ENCODE results near the gene C17orf114.
A peak's percentile ranks its signal among the peaks of the same experiment; 100 is the strongest.

C17orf114 gene

DNA sequence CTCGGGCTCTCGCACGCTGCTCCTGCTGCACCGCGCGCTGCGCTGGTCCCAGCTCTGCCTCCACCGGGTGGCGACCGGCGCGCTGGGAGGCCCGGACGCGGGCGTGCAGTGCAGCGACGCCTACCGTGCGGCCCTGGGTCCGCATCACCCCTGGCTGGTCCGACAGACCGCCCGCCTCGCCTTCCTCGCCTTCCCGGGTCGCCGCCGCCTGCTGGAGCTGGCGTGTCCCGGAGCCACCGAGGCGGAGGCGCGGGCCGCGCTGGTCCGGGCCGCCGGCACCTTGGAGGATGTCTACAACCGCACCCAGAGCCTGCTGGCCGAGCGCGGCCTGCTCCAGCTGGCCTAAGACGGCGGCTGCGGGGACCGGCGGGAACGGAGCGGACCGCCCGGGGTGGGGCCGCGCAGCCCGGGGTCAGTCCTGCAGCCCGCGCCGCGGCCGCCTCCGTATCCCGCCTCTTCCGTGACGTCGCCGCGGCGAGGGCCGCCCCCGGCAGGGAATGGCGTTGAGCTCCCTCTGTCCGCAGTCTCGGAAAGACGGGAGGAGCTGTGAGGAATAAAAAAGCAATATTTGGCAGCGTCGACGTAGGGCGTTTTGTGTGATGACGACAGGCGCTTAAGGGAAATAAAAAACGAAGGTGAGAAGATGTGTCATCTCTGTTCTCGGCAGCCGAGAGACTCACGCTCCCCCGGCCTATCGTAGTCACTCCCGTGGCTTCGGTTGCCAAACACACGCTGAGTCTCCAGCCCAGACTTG lies 12.0 kb downstream of the C17orf114 start (continued):
- peak; percentile 13; the same call in 1 of the 2 replicates for TF ChIP-seq POLR2AphosphoS5 (IDR thresholded peaks at IDR 0.05; ENCODE audit: low read depth, low read length)
- TF ChIP-seq, protein P1, sequence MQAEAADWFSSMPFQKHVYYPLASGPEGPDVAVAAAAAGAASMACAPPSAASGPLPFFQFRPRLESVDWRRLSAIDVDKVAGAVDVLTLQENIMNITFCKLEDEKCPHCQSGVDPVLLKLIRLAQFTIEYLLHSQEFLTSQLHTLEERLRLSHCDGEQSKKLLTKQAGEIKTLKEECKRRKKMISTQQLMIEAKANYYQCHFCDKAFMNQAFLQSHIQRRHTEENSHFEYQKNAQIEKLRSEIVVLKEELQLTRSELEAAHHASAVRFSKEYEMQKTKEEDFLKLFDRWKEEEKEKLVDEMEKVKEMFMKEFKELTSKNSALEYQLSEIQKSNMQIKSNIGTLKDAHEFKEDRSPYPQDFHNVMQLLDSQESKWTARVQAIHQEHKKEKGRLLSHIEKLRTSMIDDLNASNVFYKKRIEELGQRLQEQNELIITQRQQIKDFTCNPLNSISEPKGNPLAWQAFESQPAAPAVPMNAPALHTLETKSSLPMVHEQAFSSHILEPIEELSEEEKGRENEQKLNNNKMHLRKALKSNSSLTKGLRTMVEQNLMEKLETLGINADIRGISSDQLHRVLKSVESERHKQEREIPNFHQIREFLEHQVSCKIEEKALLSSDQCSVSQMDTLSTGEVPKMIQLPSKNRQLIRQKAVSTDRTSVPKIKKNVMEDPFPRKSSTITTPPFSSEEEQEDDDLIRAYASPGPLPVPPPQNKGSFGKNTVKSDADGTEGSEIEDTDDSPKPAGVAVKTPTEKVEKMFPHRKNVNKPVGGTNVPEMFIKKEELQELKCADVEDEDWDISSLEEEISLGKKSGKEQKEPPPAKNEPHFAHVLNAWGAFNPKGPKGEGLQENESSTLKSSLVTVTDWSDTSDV (CRISPR knock-in tag; IDR thresholded peaks at IDR 0.05), result no peak; the same call in 1 of the 2 replicates
- peak; percentile 57; the same call in 1 of the 2 replicates for TF ChIP-seq ZNF451 (CRISPR knock-in tag; IDR thresholded peaks at IDR 0.05)
- TF ChIP-seq, protein P2, sequence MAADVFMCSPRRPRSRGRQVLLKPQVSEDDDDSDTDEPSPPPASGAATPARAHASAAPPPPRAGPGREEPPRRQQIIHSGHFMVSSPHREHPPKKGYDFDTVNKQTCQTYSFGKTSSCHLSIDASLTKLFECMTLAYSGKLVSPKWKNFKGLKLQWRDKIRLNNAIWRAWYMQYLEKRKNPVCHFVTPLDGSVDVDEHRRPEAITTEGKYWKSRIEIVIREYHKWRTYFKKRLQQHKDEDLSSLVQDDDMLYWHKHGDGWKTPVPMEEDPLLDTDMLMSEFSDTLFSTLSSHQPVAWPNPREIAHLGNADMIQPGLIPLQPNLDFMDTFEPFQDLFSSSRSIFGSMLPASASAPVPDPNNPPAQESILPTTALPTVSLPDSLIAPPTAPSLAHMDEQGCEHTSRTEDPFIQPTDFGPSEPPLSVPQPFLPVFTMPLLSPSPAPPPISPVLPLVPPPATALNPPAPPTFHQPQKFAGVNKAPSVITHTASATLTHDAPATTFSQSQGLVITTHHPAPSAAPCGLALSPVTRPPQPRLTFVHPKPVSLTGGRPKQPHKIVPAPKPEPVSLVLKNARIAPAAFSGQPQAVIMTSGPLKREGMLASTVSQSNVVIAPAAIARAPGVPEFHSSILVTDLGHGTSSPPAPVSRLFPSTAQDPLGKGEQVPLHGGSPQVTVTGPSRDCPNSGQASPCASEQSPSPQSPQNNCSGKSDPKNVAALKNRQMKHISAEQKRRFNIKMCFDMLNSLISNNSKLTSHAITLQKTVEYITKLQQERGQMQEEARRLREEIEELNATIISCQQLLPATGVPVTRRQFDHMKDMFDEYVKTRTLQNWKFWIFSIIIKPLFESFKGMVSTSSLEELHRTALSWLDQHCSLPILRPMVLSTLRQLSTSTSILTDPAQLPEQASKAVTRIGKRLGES (CRISPR knock-in tag; IDR thresholded peaks at IDR 0.05; ENCODE audit: borderline replicate concordance), result peak; percentile 36; the same call in 1 of the 2 replicates
- TF ChIP-seq, protein P3, sequence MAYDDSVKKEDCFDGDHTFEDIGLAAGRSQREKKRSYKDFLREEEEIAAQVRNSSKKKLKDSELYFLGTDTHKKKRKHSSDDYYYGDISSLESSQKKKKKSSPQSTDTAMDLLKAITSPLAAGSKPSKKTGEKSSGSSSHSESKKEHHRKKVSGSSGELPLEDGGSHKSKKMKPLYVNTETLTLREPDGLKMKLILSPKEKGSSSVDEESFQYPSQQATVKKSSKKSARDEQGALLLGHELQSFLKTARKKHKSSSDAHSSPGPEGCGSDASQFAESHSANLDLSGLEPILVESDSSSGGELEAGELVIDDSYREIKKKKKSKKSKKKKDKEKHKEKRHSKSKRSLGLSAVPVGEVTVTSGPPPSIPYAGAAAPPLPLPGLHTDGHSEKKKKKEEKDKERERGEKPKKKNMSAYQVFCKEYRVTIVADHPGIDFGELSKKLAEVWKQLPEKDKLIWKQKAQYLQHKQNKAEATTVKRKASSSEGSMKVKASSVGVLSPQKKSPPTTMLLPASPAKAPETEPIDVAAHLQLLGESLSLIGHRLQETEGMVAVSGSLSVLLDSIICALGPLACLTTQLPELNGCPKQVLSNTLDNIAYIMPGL (CRISPR knock-in tag; IDR thresholded peaks at IDR 0.05; ENCODE audit: borderline replicate concordance in 1 of 2, low read depth in 1 of 2), result peak; percentile 95 to 98
- TF ChIP-seq ZNF17 (CRISPR knock-in tag; IDR thresholded peaks at IDR 0.05), result no peak
- no peak for TF ChIP-seq ZSCAN22 (CRISPR knock-in tag; IDR thresholded peaks at IDR 0.05)
- TF ChIP-seq ESRRA (CRISPR knock-in tag; IDR thresholded peaks at IDR 0.05; ENCODE audit: low read depth), result 0 out of 2 replicates have a peak, but pooled peaks have one; percentile 13
- TF ChIP-seq, protein P4, sequence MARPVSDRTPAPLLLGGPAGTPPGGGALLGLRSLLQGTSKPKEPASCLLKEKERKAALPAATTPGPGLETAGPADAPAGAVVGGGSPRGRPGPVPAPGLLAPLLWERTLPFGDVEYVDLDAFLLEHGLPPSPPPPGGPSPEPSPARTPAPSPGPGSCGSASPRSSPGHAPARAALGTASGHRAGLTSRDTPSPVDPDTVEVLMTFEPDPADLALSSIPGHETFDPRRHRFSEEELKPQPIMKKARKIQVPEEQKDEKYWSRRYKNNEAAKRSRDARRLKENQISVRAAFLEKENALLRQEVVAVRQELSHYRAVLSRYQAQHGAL (CRISPR knock-in tag; IDR thresholded peaks at IDR 0.05; ENCODE audit: not compliant biosample characterization), result peak; percentile 71
- TF ChIP-seq, protein P5, sequence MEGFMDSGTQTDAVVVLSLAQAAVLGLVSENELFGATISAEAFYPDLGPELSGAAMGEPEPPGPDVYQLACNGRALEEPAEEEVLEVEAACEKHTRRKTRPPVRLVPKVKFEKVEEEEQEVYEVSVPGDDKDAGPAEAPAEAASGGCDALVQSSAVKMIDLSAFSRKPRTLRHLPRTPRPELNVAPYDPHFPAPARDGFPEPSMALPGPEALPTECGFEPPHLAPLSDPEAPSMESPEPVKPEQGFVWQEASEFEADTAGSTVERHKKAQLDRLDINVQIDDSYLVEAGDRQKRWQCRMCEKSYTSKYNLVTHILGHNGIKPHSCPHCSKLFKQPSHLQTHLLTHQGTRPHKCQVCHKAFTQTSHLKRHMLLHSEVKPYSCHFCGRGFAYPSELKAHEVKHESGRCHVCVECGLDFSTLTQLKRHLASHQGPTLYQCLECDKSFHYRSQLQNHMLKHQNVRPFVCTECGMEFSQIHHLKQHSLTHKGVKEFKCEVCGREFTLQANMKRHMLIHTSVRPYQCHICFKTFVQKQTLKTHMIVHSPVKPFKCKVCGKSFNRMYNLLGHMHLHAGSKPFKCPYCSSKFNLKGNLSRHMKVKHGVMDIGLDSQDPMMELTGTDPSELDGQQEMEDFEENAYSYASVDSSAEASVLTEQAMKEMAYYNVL (CRISPR knock-in tag; IDR thresholded peaks at IDR 0.05; ENCODE audit: borderline replicate concordance), result no peak
- no peak for TF ChIP-seq PHF21A (CRISPR knock-in tag; IDR thresholded peaks at IDR 0.05)
- no peak for TF ChIP-seq SIX4 (CRISPR knock-in tag; IDR thresholded peaks at IDR 0.05)
- TF ChIP-seq SSRP1 (CRISPR knock-in tag; IDR thresholded peaks at IDR 0.05), result no peak
- no peak for TF ChIP-seq KLF9 (CRISPR knock-in tag; IDR thresholded peaks at IDR 0.05; ENCODE audit: low read depth)
- TF ChIP-seq, protein P6, sequence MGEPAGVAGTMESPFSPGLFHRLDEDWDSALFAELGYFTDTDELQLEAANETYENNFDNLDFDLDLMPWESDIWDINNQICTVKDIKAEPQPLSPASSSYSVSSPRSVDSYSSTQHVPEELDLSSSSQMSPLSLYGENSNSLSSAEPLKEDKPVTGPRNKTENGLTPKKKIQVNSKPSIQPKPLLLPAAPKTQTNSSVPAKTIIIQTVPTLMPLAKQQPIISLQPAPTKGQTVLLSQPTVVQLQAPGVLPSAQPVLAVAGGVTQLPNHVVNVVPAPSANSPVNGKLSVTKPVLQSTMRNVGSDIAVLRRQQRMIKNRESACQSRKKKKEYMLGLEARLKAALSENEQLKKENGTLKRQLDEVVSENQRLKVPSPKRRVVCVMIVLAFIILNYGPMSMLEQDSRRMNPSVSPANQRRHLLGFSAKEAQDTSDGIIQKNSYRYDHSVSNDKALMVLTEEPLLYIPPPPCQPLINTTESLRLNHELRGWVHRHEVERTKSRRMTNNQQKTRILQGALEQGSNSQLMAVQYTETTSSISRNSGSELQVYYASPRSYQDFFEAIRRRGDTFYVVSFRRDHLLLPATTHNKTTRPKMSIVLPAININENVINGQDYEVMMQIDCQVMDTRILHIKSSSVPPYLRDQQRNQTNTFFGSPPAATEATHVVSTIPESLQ (CRISPR knock-in tag; conservative IDR thresholded peaks at IDR 0.05), result no peak
- TF ChIP-seq PRPF4 (IDR thresholded peaks at IDR 0.05; ENCODE audit: low read depth, low read length, poor library complexity, severe bottlenecking), result no peak
